SK-N-SH treated with all-trans-retinoic acid at 6 μM for 48 hours (cell line): ENCODE data around the gene IRGQ.

ENCODE experiments used
- ATAC-seq: fragments of 200-7000 bp; cut with Tn5 transposase; 3 replicates; pipeline ENCODE4 v1.9.1; 2020; ENCODE audit warnings: mild to moderate bottlenecking, moderate library complexity
- ARNTL ChIP-seq: fragments of 450-650 bp; formaldehyde crosslinking; IDR thresholded peaks from 2 replicates; pipeline ENCODE4 v1.5.0; 2020; ENCODE audit warnings: low read depth, mild to moderate bottlenecking, moderate library complexity, borderline replicate concordance
- BACH2 ChIP-seq: fragments of 250-450 bp; sonication (Bioruptor Pico); IDR thresholded peaks from 2 replicates; pipeline ENCODE4 v1.9.0; 2021; ENCODE audit warnings: mild to moderate bottlenecking, borderline replicate concordance
- CSDC2 ChIP-seq: fragments of 250-450 bp; sonication (Bioruptor Pico); IDR thresholded peaks from 2 replicates; pipeline ENCODE4 v1.5.0; 2020; ENCODE audit warnings: mild to moderate bottlenecking, moderate library complexity
- ESRRG ChIP-seq: fragments of 250-450 bp; sonication (Bioruptor Pico); IDR thresholded peaks from 2 replicates; pipeline ENCODE4 v1.6.1; 2021; ENCODE audit warnings: mild to moderate bottlenecking
- GLIS3 ChIP-seq: fragments of 250-450 bp; sonication (Bioruptor Pico); IDR thresholded peaks from 2 replicates; pipeline ENCODE4 v1.5.0; 2020; ENCODE audit warnings: mild to moderate bottlenecking, moderate library complexity
- ISL1 ChIP-seq: fragments of 250-450 bp; sonication (Bioruptor Pico); IDR thresholded peaks from 2 replicates; pipeline ENCODE4 v2.1.2; 2022; ENCODE audit warnings: mild to moderate bottlenecking, moderate library complexity
- PPARA ChIP-seq: fragments of 250-450 bp; sonication (Bioruptor Pico); IDR thresholded peaks from 2 replicates; pipeline ENCODE4 v1.5.0; 2020; ENCODE audit warnings: mild to moderate bottlenecking, borderline replicate concordance
- RARB ChIP-seq: fragments of 250-450 bp; sonication (Bioruptor Pico); IDR thresholded peaks from 2 replicates; pipeline ENCODE4 v1.8.0; 2021; ENCODE audit warnings: mild to moderate bottlenecking, moderate library complexity
- SNAI2 ChIP-seq: fragments of 250-450 bp; sonication (Bioruptor Pico); IDR thresholded peaks from 2 replicates; pipeline ENCODE4 v1.5.0; 2020; ENCODE audit warnings: mild to moderate bottlenecking, moderate library complexity
- TCF4 ChIP-seq: fragments of 250-450 bp; sonication (Bioruptor Pico); IDR thresholded peaks from 2 replicates; pipeline ENCODE4 v1.8.0; 2021; ENCODE audit warnings: mild to moderate bottlenecking, moderate library complexity, borderline replicate concordance
- TOX ChIP-seq: fragments of 250-450 bp; sonication (Bioruptor Pico); IDR thresholded peaks from 2 replicates; pipeline ENCODE4 v1.8.0; 2021; ENCODE audit warnings: mild to moderate bottlenecking, moderate library complexity, borderline replicate concordance
- ZC3H10 ChIP-seq: fragments of 250-450 bp; sonication (Bioruptor Pico); IDR thresholded peaks from 2 replicates; pipeline ENCODE4 v1.5.1; 2021; ENCODE audit warnings: mild to moderate bottlenecking, moderate library complexity
- ZFP3 ChIP-seq: fragments of 250-450 bp; sonication (Bioruptor Pico); IDR thresholded peaks from 2 replicates; pipeline ENCODE4 v1.5.0; 2020; ENCODE audit warnings: mild to moderate bottlenecking, moderate library complexity
- ZFP30 ChIP-seq: fragments of 450-650 bp; formaldehyde crosslinking; IDR thresholded peaks from 2 replicates; pipeline ENCODE4 v1.5.0; 2022; ENCODE audit warnings: mild to moderate bottlenecking, moderate library complexity
- ZNF565 ChIP-seq: fragments of 450-650 bp; formaldehyde crosslinking; conservative IDR thresholded peaks from 2 replicates; pipeline ENCODE4 v1.5.0; 2020; ENCODE audit warnings: low read depth, mild to moderate bottlenecking, moderate library complexity
- ZNF70 ChIP-seq: fragments of 450-650 bp; formaldehyde crosslinking; IDR thresholded peaks from 2 replicates; pipeline ENCODE4 v1.5.0; 2020; ENCODE audit warnings: mild to moderate bottlenecking, moderate library complexity
- ZNF8 ChIP-seq: fragments of 450-650 bp; formaldehyde crosslinking; IDR thresholded peaks from 2 replicates; pipeline ENCODE4 v1.5.0; 2020; ENCODE audit warnings: mild to moderate bottlenecking, moderate library complexity
- TF ChIP-seq, protein P1 (sequence below): fragments of 250-450 bp; sonication (Bioruptor Pico); IDR thresholded peaks from 2 replicates; pipeline ENCODE4 v1.8.0; 2020; ENCODE audit warnings: mild to moderate bottlenecking, moderate library complexity, borderline replicate concordance
- TF ChIP-seq, protein P2 (sequence below): fragments of 250-450 bp; sonication (Bioruptor Pico); IDR thresholded peaks from 2 replicates; pipeline ENCODE4 v1.5.0; 2020; ENCODE audit warnings: mild to moderate bottlenecking, moderate library complexity
- TF ChIP-seq, protein P3 (sequence below): fragments of 250-450 bp; sonication (Bioruptor Pico); IDR thresholded peaks from 2 replicates; pipeline ENCODE4 v1.5.1; 2020; ENCODE audit warnings: low read depth, mild to moderate bottlenecking, moderate library complexity
- TF ChIP-seq, protein P4 (sequence below): fragments of 250-450 bp; sonication (Bioruptor Pico); IDR thresholded peaks from 2 replicates; pipeline ENCODE4 v1.5.1; 2021; ENCODE audit warnings: mild to moderate bottlenecking, moderate library complexity

IRGQ gene

DNA sequence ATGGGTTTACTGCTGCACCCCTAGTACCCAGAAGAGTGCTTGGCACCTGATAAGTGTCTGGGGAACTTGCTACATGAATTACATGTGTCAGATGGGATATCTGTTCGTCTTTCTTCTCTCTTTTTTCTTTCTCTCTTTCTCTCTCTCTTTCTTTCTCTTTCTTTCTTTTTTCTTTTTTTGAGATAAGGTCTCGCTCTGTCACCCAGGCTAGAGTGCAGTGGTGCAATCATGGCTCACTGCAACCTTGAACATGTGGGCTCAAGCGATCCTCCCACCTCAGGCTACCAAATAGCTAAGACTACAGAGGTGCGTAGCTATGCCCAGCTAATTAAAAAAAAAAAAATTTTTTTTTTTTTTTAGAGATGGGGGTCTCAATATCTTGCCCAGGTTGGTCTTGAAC, 37.6 kb upstream of the IRGQ start:
- no peak for ATAC-seq

DNA sequence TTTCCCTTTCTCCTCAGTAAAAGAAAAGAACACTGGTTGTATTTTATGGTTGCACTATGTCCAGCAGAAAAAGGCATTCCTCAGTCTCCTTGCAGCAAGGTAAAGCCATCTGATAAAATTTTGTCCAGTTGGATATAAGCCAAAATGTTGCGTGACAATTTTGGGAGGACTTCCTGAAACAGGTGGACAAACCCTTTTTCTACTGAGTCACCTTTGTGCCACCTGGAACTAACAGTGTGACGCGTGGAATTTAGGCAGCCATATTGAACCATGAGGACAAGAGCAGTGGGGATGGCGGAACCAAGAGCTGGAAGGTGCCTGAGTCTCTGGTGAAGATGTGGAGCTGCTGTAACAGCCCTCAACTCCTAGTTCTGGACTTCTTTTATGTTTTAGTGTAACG, 35.6 kb upstream of the IRGQ start:
- TF ChIP-seq ZFP3 (CRISPR knock-in tag): no peak
- TF ChIP-seq BACH2: no peak
- TF ChIP-seq ZNF8 (CRISPR knock-in tag): no peak
- TF ChIP-seq ZFP30 (CRISPR knock-in tag): no peak
- no peak for TF ChIP-seq TOX (CRISPR knock-in tag)
- no peak for TF ChIP-seq TCF4 (CRISPR knock-in tag)
- TF ChIP-seq, protein P1, sequence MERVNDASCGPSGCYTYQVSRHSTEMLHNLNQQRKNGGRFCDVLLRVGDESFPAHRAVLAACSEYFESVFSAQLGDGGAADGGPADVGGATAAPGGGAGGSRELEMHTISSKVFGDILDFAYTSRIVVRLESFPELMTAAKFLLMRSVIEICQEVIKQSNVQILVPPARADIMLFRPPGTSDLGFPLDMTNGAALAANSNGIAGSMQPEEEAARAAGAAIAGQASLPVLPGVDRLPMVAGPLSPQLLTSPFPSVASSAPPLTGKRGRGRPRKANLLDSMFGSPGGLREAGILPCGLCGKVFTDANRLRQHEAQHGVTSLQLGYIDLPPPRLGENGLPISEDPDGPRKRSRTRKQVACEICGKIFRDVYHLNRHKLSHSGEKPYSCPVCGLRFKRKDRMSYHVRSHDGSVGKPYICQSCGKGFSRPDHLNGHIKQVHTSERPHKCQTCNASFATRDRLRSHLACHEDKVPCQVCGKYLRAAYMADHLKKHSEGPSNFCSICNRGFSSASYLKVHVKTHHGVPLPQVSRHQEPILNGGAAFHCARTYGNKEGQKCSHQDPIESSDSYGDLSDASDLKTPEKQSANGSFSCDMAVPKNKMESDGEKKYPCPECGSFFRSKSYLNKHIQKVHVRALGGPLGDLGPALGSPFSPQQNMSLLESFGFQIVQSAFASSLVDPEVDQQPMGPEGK (CRISPR knock-in tag): no peak
- no peak for TF ChIP-seq ARNTL (CRISPR knock-in tag)
- TF ChIP-seq CSDC2 (CRISPR knock-in tag): no peak
- TF ChIP-seq ZNF70 (CRISPR knock-in tag): no peak
- no peak for TF ChIP-seq GLIS3 (CRISPR knock-in tag)
- no peak for ATAC-seq

More for the DNA sequence above, 37.6 kb upstream of the IRGQ start:
- TF ChIP-seq GLIS3 (CRISPR knock-in tag): no peak
- TF ChIP-seq ZNF70 (CRISPR knock-in tag): no peak
- TF ChIP-seq ZNF565 (CRISPR knock-in tag): no peak
- TF ChIP-seq, protein P2, sequence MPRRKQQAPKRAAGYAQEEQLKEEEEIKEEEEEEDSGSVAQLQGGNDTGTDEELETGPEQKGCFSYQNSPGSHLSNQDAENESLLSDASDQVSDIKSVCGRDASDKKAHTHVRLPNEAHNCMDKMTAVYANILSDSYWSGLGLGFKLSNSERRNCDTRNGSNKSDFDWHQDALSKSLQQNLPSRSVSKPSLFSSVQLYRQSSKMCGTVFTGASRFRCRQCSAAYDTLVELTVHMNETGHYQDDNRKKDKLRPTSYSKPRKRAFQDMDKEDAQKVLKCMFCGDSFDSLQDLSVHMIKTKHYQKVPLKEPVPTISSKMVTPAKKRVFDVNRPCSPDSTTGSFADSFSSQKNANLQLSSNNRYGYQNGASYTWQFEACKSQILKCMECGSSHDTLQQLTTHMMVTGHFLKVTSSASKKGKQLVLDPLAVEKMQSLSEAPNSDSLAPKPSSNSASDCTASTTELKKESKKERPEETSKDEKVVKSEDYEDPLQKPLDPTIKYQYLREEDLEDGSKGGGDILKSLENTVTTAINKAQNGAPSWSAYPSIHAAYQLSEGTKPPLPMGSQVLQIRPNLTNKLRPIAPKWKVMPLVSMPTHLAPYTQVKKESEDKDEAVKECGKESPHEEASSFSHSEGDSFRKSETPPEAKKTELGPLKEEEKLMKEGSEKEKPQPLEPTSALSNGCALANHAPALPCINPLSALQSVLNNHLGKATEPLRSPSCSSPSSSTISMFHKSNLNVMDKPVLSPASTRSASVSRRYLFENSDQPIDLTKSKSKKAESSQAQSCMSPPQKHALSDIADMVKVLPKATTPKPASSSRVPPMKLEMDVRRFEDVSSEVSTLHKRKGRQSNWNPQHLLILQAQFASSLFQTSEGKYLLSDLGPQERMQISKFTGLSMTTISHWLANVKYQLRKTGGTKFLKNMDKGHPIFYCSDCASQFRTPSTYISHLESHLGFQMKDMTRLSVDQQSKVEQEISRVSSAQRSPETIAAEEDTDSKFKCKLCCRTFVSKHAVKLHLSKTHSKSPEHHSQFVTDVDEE (CRISPR knock-in tag): no peak
- no peak for TF ChIP-seq TOX (CRISPR knock-in tag)

DNA sequence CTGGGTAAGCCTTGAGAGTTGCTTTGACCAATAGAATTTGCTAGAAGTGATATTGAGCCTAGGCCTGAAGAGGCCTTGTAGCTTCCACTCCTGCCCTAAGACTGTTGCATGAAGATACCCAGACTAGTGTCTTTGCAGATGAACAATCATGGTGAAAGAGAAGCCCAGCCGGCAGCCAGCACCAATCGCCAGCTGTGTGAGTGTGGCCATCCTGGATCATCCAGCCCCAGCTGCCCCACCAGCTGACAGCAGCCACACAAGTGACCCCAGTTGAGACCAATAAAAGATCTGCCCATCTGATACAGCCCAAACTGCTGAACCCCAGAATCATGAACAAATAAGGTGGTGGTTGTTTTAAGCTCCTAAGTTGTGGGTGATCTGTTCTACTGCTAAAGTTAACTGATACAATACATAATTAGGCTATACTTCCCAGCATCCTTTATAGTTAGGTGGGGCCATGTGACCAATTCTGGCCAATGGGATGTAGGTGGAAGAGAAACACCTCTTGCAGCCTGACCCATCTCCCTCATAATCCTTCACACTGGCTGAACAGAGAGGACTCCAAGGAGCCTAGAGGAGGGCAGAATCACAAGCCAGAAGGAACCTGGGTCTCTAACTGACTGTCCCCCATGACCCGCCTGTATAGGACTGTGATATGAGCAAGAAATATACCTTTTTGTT, 32.9 kb upstream of the IRGQ start:
- TF ChIP-seq ZFP3 (CRISPR knock-in tag): no peak
- TF ChIP-seq ZC3H10: no peak
- TF ChIP-seq ISL1: no peak
- TF ChIP-seq ZNF565 (CRISPR knock-in tag): no peak
- TF ChIP-seq PPARA (CRISPR knock-in tag): no peak
- TF ChIP-seq RARB (CRISPR knock-in tag): no peak
- no peak for TF ChIP-seq ZFP30 (CRISPR knock-in tag)
- no peak for TF ChIP-seq ZNF8 (CRISPR knock-in tag)
- no peak for ATAC-seq

DNA sequence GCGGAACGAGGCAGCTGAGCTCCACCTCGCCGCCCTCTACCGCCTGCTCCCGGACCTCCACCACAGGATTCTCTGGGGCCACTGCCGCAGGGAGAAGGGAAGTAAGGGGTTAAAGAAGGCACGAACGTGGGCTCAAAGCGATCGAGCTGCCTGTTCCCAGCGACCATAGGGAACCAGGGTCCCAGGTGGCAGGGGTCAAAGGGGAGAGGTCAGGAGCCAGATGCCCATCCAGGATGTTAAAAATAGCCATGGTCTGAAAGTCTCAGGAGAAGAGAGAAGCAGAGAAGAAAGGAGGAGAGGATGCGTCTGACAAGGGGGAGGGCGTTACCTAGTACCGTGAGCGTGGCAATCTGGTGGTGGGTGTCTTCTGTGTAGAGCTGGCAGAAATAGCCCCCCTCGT, 30.9 kb upstream of the IRGQ start:
- ATAC-seq: no peak
- no peak for TF ChIP-seq ZFP3 (CRISPR knock-in tag)
- TF ChIP-seq, protein P3, sequence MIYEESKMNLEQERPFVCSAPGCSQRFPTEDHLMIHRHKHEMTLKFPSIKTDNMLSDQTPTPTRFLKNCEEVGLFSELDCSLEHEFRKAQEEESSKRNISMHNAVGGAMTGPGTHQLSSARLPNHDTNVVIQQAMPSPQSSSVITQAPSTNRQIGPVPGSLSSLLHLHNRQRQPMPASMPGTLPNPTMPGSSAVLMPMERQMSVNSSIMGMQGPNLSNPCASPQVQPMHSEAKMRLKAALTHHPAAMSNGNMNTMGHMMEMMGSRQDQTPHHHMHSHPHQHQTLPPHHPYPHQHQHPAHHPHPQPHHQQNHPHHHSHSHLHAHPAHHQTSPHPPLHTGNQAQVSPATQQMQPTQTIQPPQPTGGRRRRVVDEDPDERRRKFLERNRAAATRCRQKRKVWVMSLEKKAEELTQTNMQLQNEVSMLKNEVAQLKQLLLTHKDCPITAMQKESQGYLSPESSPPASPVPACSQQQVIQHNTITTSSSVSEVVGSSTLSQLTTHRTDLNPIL (CRISPR knock-in tag): no peak
- TF ChIP-seq ESRRG: no peak
- TF ChIP-seq, protein P1 (CRISPR knock-in tag): no peak
- TF ChIP-seq, protein P2 (CRISPR knock-in tag): no peak
- TF ChIP-seq ZNF8 (CRISPR knock-in tag): no peak
- TF ChIP-seq CSDC2 (CRISPR knock-in tag): no peak
- TF ChIP-seq ZNF565 (CRISPR knock-in tag): no peak
- no peak for TF ChIP-seq ZC3H10
- no peak for TF ChIP-seq SNAI2 (CRISPR knock-in tag)
- TF ChIP-seq TOX (CRISPR knock-in tag): no peak
- TF ChIP-seq, protein P4, sequence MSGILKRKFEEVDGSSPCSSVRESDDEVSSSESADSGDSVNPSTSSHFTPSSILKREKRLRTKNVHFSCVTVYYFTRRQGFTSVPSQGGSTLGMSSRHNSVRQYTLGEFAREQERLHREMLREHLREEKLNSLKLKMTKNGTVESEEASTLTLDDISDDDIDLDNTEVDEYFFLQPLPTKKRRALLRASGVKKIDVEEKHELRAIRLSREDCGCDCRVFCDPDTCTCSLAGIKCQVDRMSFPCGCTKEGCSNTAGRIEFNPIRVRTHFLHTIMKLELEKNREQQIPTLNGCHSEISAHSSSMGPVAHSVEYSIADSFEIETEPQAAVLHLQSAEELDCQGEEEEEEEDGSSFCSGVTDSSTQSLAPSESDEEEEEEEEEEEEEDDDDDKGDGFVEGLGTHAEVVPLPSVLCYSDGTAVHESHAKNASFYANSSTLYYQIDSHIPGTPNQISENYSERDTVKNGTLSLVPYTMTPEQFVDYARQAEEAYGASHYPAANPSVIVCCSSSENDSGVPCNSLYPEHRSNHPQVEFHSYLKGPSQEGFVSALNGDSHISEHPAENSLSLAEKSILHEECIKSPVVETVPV (CRISPR knock-in tag): no peak
- TF ChIP-seq ISL1: no peak
- no peak for TF ChIP-seq RARB (CRISPR knock-in tag)
